Suprapubic skin (tissue), 3 donors: ENCODE results near the gene NEGR1.

Experiments used
- POLR2A ChIP-seq, 2 donors: fragments of 450-650 bp; IDR thresholded peaks; one replicate each; pipeline ENCODE4 v1.6.1; 2017; ENCODE audit warnings: antibody characterized with exemption in 2 of 2, mild to moderate bottlenecking in 2 of 2, moderate library complexity in 2 of 2
- TF ChIP-seq, protein P1 (sequence below), 2 donors: fragments of 200-600 bp in 1 of 2; fragments of 450-650 bp in 1 of 2; sonication (generic) in 1 of 2; IDR thresholded peaks; one replicate each; pipeline ENCODE4 v1.5.1; 2016 to 2019; ENCODE audit warnings: antibody characterized with exemption in 2 of 2, mild to moderate bottlenecking in 1 of 2, moderate library complexity in 1 of 2

DNA sequence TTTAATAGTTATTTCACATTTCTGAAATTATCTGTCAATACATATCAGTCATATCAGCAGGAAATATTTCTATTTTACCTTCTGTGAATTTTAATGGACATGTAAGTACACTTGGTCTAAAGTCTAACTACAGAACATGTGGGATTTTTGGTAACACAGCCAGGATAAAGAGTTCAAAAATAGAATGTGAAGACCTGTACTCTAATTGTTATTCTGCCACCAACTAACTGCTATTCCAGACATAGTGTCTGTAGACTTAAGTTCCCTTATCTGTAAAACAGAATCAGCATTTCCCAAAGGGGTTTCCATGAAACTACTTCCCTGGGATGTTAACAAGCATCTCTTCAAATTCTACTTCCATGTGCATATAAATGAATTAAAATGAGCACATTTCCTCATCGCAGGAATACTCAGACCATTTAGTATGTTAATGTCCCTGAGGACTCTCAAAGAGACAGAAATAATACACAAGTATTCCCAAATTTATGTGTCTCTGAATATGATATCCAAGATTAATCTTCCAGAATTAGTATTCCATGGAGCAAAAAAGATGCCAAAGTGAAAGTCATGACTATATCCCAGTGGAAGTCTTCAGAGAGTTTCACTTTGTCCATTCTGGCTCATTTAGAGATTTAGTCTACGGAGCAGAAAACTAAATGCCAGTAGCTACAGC is 325.6 kb downstream of the NEGR1 start:
- TF ChIP-seq, protein P1, sequence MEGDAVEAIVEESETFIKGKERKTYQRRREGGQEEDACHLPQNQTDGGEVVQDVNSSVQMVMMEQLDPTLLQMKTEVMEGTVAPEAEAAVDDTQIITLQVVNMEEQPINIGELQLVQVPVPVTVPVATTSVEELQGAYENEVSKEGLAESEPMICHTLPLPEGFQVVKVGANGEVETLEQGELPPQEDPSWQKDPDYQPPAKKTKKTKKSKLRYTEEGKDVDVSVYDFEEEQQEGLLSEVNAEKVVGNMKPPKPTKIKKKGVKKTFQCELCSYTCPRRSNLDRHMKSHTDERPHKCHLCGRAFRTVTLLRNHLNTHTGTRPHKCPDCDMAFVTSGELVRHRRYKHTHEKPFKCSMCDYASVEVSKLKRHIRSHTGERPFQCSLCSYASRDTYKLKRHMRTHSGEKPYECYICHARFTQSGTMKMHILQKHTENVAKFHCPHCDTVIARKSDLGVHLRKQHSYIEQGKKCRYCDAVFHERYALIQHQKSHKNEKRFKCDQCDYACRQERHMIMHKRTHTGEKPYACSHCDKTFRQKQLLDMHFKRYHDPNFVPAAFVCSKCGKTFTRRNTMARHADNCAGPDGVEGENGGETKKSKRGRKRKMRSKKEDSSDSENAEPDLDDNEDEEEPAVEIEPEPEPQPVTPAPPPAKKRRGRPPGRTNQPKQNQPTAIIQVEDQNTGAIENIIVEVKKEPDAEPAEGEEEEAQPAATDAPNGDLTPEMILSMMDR (IDR thresholded peaks at IDR 0.05) = no peak
- TF ChIP-seq POLR2A (IDR thresholded peaks at IDR 0.05) = no peak
